SK-N-SH (cell line): ENCODE results near the gene KLHL26. TPM values are rescaled to one million over a fixed set of nuclear protein-coding genes. Genes with fewer than 3 reads are reported as not detected.

Experiments
- CTCF ChIA-PET: fragments of 300-600, 350-600 bp; formaldehyde crosslinking; extraction: SDS; loops from one replicate; lab custom pipeline; 2021; lab: Yijun Ruan, JAX
- POLR2A ChIA-PET: fragments of 350-600 bp; sonication (Branson Sonifier 250); formaldehyde crosslinking; extraction: SDS; loops from one replicate; lab custom pipeline; 2020; ENCODE audit warnings: antibody characterized with exemption, inconsistent platforms; lab: Yijun Ruan, JAX
- DNase-seq: peaks from one replicate; pipeline ENCODE4 v3.0.0; 2012
- H2AFZ ChIP-seq: fragments of 200-600 bp; sonication (generic); 2 replicates; pipeline ENCODE4 v1.8.1; 2016; ENCODE audit warnings: antibody characterized with exemption, mild to moderate bottlenecking, low read depth
- H3F3A ChIP-seq: fragments of 200-600 bp; sonication (generic); replicated peaks from 2 replicates; pipeline ENCODE3; 2016; ENCODE audit warnings: antibody characterized with exemption, mild to moderate bottlenecking; ENCODE audit not compliant: insufficient read depth
- H3K27ac ChIP-seq, 2 experiments: fragments of 200-500 bp in 1 of 2; fragments of 200-600 bp in 1 of 2; sonication (Bioruptor generic) in 1 of 2; sonication (generic), shearing (Covaris generic) in 1 of 2; 2 replicates each; pipeline versions ENCODE4 v1.5.1 to v1.6.1; 2014 to 2016; ENCODE audit warnings: low read depth in 2 of 2, inconsistent platforms in 1 of 2, low read length in 1 of 2, mild to moderate bottlenecking in 1 of 2, mixed read lengths in 1 of 2
- H3K27me3 ChIP-seq: fragments of 200-600 bp; sonication (generic), shearing (Covaris generic); 2 replicates; pipeline ENCODE4 v1.6.1; 2016; ENCODE audit warnings: mixed run types; ENCODE audit not compliant: insufficient read depth
- H3K36me3 ChIP-seq, 2 experiments: fragments of 200-500 bp in 1 of 2; fragments of 200-600 bp in 1 of 2; sonication (Bioruptor generic) in 1 of 2; sonication (generic) in 1 of 2; replicated peaks in 1 of 2; 2 replicates each; pipeline versions ENCODE3 to v1.5.1; 2014 to 2016; ENCODE audit warnings: low read length in 1 of 2, mild to moderate bottlenecking in 1 of 2; ENCODE audit not compliant: insufficient read depth in 2 of 2, control insufficient read depth in 1 of 2
- H3K4me1 ChIP-seq, 2 experiments: fragments of 200-500 bp in 1 of 2; fragments of 200-600 bp in 1 of 2; sonication (Bioruptor generic) in 1 of 2; sonication (generic), shearing (Covaris generic) in 1 of 2; 2 replicates each; pipeline versions ENCODE4 v1.5.1 to v1.6.1; 2014 to 2016; ENCODE audit warnings: low read depth in 1 of 2, low read length in 1 of 2, mixed run types in 1 of 2; ENCODE audit not compliant: insufficient read depth in 2 of 2, control insufficient read depth in 1 of 2
- H3K4me2 ChIP-seq: fragments of 200-600 bp; sonication (generic), shearing (Covaris generic); 2 replicates; pipeline ENCODE4 v1.6.1; 2017; ENCODE audit warnings: mixed run types
- H3K4me3 ChIP-seq, 2 experiments: fragments of 200-500 bp in 1 of 2; fragments of 200-600 bp in 1 of 2; sonication (Bioruptor generic) in 1 of 2; sonication (generic), shearing (Covaris generic) in 1 of 2; 2 replicates each; pipeline versions ENCODE4 v1.5.1 to v1.8.1; 2014 to 2016; ENCODE audit warnings: low read depth in 2 of 2, inconsistent platforms in 1 of 2, low read length in 1 of 2, mild to moderate bottlenecking in 1 of 2, mixed read lengths in 1 of 2, moderate library complexity in 1 of 2
- H3K79me2 ChIP-seq: fragments of 200-600 bp; sonication (generic); 2 replicates; pipeline ENCODE4 v1.8.1; 2017; ENCODE audit warnings: mild to moderate bottlenecking; ENCODE audit not compliant: insufficient read depth
- H3K9ac ChIP-seq: fragments of 200-600 bp; sonication (generic); 2 replicates; pipeline ENCODE4 v1.6.1; 2017; ENCODE audit warnings: mixed run types
- H3K9me2 ChIP-seq: fragments of 200-600 bp; sonication (generic); 2 replicates; pipeline ENCODE4 v1.6.1; 2017; ENCODE audit warnings: mixed run types
- H3K9me3 ChIP-seq: fragments of 200-600 bp; sonication (generic); 2 replicates; pipeline ENCODE4 v1.6.1; 2017; ENCODE audit warnings: mixed run types, mild to moderate bottlenecking, moderate library complexity
- H4K20me1 ChIP-seq: fragments of 200-600 bp; sonication (generic); 2 replicates; pipeline ENCODE4 v1.6.1; 2017; ENCODE audit warnings: mild to moderate bottlenecking, mixed run types; ENCODE audit not compliant: insufficient read depth
- CHD2 ChIP-seq: fragments of 150-350 bp; IDR thresholded peaks from 2 replicates; pipeline ENCODE4 v1.6.1; 2018; ENCODE audit warnings: low read length; ENCODE audit not compliant: partially characterized antibody
- FOSL2 ChIP-seq: IDR thresholded peaks from 2 replicates; pipeline ENCODE4 v1.4.0; 2012; ENCODE audit warnings: low read depth, mild to moderate bottlenecking, moderate library complexity, borderline replicate concordance
- GABPA ChIP-seq: IDR thresholded peaks from 2 replicates; pipeline ENCODE4 v1.4.0; 2012; ENCODE audit warnings: low read depth, mild to moderate bottlenecking
- GATA2 ChIP-seq: sonication (generic); formaldehyde crosslinking; IDR thresholded peaks from 2 replicates; pipeline ENCODE4 v1.5.0; 2020; ENCODE audit warnings: mild to moderate bottlenecking, missing genetic modification reagents
- MXI1 ChIP-seq: IDR thresholded peaks from 2 replicates; pipeline ENCODE4 v1.6.1; 2012; ENCODE audit warnings: mild to moderate bottlenecking, low read depth, low read length, improper control_type of control experiment
- NFIC ChIP-seq: IDR thresholded peaks from 2 replicates; pipeline ENCODE4 v1.4.0; 2012; ENCODE audit warnings: borderline replicate concordance
- NRF1 ChIP-seq: IDR thresholded peaks from 2 replicates; pipeline ENCODE4 v1.6.1; 2012; ENCODE audit warnings: low read depth, mild to moderate bottlenecking, low read length
- RCOR1 ChIP-seq: fragments of 150-350 bp; IDR thresholded peaks from 2 replicates; pipeline ENCODE4 v1.6.1; 2017; ENCODE audit warnings: antibody characterized with exemption, low read length
- RXRA ChIP-seq: IDR thresholded peaks from 2 replicates; pipeline ENCODE4 v1.4.0; 2012; ENCODE audit warnings: low read depth, mild to moderate bottlenecking, borderline replicate concordance
- SIN3A ChIP-seq: IDR thresholded peaks from 2 replicates; pipeline ENCODE4 v1.6.1; 2012; ENCODE audit warnings: low read depth, mild to moderate bottlenecking, low read length, moderate library complexity, borderline replicate concordance
- SMC3 ChIP-seq: IDR thresholded peaks from 2 replicates; pipeline ENCODE4 v1.6.1; 2012; ENCODE audit warnings: low read depth, low read length, improper control_type of control experiment
- YY1 ChIP-seq: IDR thresholded peaks from 2 replicates; pipeline ENCODE4 v1.4.0; 2012; ENCODE audit warnings: low read depth, mild to moderate bottlenecking
- WGBS: methylation state at CpG from one replicate; pipeline ENCODE4 v1.1.6; 2017; ENCODE audit warnings: low lambda C conversion rate; 5-methylcytosine and 5-hydroxymethylcytosine counted together
- polyA plus RNA-seq, 3 experiments: library from polyadenylated mRNA; depleted of rRNA; stranded (reverse); fragments of >200 nt; gene quantifications; 2 replicates each; pipeline ENCODE4 v1.2.3, GENCODE V29; 2012
- TF ChIP-seq, protein P1 (sequence below): IDR thresholded peaks from 2 replicates; pipeline ENCODE4 v1.4.0; 2012; ENCODE audit warnings: low read depth, borderline replicate concordance
- TF ChIP-seq, protein P2 (sequence below): IDR thresholded peaks from 2 replicates; pipeline ENCODE4 v1.6.1; 2012; ENCODE audit warnings: mild to moderate bottlenecking, low read depth, low read length, moderate library complexity
- TF ChIP-seq, protein P3 (sequence below): IDR thresholded peaks from 2 replicates; pipeline ENCODE4; 2012
- TF ChIP-seq, protein P4 (sequence below): fragments of 200-600 bp; sonication (generic); IDR thresholded peaks from 2 replicates; pipeline ENCODE4 v1.6.1; 2017; ENCODE audit warnings: antibody characterized with exemption, mild to moderate bottlenecking, moderate library complexity

The KLHL26 gene
- polyA plus RNA-seq, 1 of the 3 experiments (the other 2 are of a cell fraction): 4.6 TPM

DNA sequence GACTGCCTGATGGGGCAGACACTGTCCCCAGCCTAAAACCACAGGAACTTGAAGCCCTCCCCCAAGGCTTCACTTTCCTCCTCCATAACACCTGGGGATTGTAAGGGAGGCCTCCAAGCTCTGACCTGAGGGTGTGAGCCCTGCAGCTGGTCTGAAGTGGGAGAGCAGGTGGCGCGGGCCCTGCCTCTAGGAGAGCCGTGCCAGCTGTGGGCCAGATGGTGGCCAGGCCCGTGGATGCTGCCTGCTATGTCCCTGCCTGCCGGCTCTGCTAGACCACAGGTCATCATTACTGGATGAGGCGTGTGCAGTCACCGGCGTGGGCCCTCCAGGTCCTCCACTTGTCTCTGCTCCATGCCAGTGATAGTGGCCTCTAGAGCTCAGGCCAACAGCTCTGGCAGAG is 3.5 kb upstream of the KLHL26 start:
- no peak overlapping the region for H2AFZ ChIP-seq
- DNase-seq: peak; percentile 50
- H3K79me2 ChIP-seq: peaks cover 11% of the 10 kb centered on the region
- no peak overlapping the region for H3K4me3 ChIP-seq
- ChIA-PET CTCF (interaction anchor here (0.8 kb wide), 1 partner anchor 39 kb away, joined by 3 read pairs; no protein-coding TSS in a partner anchor), POLR2A (no interaction called here)
- WGBS: 43% methylated on average over 4 of the region's 8 CpGs
- H3K9me2 ChIP-seq: no peaks in the 10 kb centered on the region
- H3F3A ChIP-seq: peaks cover 4% of the 10 kb centered on the region
- no peaks in the 10 kb centered on the region for H3K36me3 ChIP-seq
- peaks cover 0 to 28% of the 10 kb centered on the region in 2 experiments; a peak in 2 of 4 replicates for H3K4me1 ChIP-seq
- H3K27me3 ChIP-seq: no peaks in the 10 kb centered on the region
- H3K9me3 ChIP-seq: no peaks in the 10 kb centered on the region
- no peaks in the 10 kb centered on the region for H4K20me1 ChIP-seq
- H3K4me2 ChIP-seq: no peak overlapping the region
- no peak overlapping the region for H3K9ac ChIP-seq
- TF ChIP-seq GABPA: no peak
- no peak for TF ChIP-seq MXI1
- TF ChIP-seq, protein P1, sequence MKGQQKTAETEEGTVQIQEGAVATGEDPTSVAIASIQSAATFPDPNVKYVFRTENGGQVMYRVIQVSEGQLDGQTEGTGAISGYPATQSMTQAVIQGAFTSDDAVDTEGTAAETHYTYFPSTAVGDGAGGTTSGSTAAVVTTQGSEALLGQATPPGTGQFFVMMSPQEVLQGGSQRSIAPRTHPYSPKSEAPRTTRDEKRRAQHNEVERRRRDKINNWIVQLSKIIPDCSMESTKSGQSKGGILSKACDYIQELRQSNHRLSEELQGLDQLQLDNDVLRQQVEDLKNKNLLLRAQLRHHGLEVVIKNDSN: no peak
- TF ChIP-seq SIN3A: no peak
- no peak for TF ChIP-seq RXRA
- TF ChIP-seq GATA2 (CRISPR knock-in tag): no peak
- no peak for TF ChIP-seq RCOR1
- TF ChIP-seq CHD2: no peak
- TF ChIP-seq, protein P2, sequence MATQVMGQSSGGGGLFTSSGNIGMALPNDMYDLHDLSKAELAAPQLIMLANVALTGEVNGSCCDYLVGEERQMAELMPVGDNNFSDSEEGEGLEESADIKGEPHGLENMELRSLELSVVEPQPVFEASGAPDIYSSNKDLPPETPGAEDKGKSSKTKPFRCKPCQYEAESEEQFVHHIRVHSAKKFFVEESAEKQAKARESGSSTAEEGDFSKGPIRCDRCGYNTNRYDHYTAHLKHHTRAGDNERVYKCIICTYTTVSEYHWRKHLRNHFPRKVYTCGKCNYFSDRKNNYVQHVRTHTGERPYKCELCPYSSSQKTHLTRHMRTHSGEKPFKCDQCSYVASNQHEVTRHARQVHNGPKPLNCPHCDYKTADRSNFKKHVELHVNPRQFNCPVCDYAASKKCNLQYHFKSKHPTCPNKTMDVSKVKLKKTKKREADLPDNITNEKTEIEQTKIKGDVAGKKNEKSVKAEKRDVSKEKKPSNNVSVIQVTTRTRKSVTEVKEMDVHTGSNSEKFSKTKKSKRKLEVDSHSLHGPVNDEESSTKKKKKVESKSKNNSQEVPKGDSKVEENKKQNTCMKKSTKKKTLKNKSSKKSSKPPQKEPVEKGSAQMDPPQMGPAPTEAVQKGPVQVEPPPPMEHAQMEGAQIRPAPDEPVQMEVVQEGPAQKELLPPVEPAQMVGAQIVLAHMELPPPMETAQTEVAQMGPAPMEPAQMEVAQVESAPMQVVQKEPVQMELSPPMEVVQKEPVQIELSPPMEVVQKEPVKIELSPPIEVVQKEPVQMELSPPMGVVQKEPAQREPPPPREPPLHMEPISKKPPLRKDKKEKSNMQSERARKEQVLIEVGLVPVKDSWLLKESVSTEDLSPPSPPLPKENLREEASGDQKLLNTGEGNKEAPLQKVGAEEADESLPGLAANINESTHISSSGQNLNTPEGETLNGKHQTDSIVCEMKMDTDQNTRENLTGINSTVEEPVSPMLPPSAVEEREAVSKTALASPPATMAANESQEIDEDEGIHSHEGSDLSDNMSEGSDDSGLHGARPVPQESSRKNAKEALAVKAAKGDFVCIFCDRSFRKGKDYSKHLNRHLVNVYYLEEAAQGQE: no peak
- TF ChIP-seq NFIC: no peak
- TF ChIP-seq FOSL2: no peak
- TF ChIP-seq NRF1: no peak
- no peak for TF ChIP-seq SMC3
- TF ChIP-seq, protein P3, sequence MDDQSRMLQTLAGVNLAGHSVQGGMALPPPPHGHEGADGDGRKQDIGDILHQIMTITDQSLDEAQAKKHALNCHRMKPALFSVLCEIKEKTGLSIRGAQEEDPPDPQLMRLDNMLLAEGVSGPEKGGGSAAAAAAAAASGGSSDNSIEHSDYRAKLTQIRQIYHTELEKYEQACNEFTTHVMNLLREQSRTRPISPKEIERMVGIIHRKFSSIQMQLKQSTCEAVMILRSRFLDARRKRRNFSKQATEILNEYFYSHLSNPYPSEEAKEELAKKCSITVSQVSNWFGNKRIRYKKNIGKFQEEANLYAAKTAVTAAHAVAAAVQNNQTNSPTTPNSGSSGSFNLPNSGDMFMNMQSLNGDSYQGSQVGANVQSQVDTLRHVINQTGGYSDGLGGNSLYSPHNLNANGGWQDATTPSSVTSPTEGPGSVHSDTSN: no peak
- TF ChIP-seq YY1: no peak
- TF ChIP-seq, protein P4, sequence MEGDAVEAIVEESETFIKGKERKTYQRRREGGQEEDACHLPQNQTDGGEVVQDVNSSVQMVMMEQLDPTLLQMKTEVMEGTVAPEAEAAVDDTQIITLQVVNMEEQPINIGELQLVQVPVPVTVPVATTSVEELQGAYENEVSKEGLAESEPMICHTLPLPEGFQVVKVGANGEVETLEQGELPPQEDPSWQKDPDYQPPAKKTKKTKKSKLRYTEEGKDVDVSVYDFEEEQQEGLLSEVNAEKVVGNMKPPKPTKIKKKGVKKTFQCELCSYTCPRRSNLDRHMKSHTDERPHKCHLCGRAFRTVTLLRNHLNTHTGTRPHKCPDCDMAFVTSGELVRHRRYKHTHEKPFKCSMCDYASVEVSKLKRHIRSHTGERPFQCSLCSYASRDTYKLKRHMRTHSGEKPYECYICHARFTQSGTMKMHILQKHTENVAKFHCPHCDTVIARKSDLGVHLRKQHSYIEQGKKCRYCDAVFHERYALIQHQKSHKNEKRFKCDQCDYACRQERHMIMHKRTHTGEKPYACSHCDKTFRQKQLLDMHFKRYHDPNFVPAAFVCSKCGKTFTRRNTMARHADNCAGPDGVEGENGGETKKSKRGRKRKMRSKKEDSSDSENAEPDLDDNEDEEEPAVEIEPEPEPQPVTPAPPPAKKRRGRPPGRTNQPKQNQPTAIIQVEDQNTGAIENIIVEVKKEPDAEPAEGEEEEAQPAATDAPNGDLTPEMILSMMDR: no peak
- no peak overlapping the region; a peak in 1 of 4 replicates for H3K27ac ChIP-seq
